Tongue (tissue), 2 donors: ENCODE measurements around the gene TRHDE. TPM values are rescaled to one million over a fixed set of nuclear protein-coding genes. Genes with fewer than 3 reads are reported as not detected.

Experiments used
- DNase-seq: peaks from one replicate; pipeline ENCODE4 v3.0.0-alpha.2; 2015
- total RNA-seq: library from RNA; depleted of rRNA; stranded (reverse); fragments of >200 nt; gene quantifications from one replicate; pipeline ENCODE4 v1.2.3, GENCODE V29; 2014

TRHDE gene
- total RNA-seq, 1 donor from 2014 or later: 1.8 TPM

DNA sequence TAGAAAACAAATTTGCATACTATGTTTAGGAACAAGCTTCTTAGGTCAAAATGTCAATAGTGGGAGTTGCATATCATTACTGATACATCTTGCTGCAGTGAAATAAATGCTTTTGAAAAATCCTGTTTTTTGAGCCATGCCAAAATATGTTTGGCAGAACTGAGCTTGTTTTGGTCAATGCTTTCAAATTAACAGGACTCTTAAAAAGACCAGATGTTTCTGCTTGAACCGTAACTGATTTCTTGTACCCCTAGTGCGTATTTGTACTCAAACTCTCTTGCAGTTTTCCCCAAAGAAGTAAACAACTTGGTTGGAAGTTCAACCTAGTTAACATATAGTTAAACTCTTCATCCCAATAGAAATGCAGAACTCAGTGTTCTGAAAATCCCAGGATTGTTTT is 3.4 kb downstream of the TRHDE start:
- peak; percentile 3 for DNase-seq

DNA sequence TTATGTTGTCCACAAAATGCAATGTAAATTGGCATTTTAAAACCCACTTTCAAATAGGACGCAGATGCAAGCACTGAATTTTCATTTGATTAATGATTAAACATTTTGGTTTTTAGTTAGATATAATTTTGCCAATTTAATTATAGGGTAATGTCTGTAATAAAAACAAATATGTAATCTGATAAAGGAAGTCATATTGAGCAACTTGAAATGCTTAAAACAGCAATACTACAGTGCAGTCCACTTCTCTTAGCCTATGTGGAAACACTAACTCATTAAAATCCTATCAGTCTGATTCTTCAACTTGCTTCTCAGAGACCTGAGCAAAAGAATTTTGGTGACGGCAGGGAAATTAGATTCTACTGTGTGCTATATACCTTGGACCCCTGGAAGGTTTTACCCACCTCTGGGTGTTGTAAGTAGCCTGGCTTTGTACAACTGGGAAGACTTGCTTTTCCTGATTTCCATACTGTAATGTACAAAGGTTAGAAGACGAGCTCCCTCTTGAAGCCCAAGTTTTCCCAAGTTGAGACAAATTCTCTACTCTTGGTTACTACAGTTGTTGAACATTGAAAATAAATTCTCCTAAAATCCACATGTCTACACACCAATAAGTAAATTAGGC is 4.1 kb downstream of the TRHDE start:
- DNase-seq: no peak

DNA sequence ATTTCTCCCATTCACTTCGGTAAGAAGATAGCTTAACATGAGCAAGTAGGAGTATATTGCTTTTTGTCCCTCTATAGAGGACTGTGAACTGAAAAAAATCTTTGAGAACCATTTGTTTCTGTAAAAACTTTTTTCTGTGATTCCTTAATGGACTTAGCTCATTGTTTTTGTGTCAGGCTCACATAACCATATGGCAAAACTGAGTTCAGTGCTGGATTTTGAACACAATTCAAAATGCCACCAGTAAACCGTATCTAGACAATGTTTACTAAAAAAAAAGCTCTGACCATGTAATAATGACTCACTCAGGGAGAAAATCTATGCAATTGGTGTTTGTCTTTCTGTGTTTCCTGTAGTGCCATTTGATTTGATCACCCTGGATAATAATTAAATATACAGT is 5.2 kb downstream of the TRHDE start:
- DNase-seq: no peak

DNA sequence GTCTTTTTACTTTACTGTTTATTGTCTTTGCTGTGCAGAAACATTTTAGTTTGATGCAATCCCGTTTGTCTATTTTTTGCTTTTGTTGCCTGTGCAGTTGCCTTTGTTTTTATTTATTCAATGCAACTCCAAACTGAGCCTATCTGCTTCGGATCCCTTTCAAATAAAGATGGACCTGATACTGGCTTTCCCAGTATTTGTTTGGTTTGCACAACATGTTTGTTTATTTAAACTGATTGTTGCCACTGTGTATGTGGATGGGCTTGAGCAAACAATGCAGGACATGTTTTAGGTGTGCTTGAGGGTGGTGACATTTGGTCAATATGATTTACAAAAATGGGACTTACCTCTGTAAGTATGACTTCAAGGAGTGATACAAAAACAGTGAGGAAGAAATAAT is 6.7 kb downstream of the TRHDE start:
- DNase-seq: no peak

DNA sequence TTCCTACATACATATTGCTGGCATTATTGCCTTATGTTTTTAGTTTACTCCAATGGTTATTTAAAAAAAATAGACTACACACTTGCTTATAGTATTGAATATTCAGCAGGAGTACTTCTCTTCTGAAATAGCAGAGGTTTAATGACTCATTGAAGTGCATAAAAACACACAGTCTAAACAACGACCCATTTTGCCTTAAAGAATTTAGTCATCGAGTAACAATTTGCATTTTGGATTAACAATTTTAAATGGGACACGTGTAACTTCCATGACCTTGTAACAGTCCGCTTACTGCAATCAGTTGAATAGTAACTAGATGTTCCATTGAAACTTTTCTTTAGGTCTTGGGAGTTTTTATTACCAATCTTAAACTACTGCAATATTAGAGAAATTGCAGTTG is 9.0 kb downstream of the TRHDE start:
- no peak for DNase-seq

DNA sequence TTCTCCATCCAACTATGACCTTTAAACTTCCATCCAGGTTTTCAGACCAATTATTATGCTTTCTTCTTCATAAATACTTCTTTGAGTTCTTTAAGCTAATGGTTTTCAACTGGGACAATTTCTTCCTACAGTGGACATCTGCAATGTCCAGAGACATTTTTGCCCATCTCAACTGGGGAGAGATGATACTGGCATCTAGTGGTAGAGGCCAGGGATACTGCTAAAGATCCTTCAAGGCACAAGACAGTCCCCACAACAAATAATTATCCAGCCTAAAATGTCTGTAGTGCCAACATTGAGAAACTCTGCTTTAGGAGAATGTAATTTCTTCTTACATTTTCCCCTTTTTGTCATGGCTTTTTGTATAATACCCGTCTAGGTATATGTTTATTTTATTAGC is 10.6 kb downstream of the TRHDE start:
- peak; percentile 20 for DNase-seq

DNA sequence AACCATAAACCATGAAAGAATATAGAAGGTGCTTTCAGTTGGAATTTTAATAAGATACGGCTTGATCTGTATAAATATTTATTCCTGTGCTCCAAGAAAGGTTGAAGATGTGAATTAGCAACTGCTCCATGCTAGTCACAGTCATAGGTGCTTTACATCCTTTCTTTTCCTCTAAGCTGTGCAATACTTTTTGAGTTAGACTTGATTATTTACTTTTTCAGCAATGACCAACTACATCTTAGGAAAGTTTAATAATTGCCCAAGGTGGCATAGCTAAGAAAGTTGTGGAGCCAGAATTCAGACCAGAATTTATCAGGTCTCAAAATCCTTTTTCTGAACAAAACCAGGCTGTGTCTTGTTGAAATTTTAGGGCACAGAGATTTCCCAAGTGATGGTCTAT is 13.7 kb downstream of the TRHDE start:
- no peak for DNase-seq

DNA sequence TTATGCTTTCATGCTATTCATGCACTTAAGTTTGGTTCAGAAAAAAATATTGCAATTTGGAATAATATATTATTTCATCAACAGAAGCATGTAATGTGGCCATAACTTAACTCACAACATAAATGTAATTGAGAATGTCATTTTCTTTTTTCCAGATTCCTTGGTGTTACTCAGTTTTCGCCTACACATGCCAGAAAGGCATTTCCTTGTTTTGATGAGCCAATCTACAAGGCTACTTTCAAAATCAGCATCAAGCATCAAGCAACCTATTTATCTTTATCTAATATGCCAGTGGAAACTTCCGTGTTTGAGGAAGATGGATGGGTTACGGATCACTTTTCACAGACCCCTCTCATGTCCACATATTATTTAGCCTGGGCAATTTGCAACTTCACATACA is 14.4 kb downstream of the TRHDE start:
- no peak for DNase-seq

DNA sequence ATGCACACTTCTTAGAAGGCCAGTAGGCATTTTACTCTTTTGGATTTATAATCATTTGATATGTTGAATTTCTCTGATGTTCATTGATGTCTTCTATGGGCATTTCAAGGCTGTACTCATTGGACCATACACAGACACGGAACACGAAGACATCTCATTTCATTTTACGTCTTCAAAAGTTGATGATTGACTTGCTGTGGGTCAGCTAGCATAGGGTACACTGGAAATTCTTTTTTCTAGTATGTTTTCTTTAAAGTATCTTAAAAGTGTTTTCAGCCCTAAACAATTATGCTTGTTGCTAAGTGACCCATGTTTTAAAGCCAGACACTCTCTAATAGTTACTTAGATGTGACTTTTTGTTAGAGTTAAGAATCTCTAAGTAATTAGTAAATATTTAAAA is 16.3 kb downstream of the TRHDE start:
- DNase-seq: no peak

DNA sequence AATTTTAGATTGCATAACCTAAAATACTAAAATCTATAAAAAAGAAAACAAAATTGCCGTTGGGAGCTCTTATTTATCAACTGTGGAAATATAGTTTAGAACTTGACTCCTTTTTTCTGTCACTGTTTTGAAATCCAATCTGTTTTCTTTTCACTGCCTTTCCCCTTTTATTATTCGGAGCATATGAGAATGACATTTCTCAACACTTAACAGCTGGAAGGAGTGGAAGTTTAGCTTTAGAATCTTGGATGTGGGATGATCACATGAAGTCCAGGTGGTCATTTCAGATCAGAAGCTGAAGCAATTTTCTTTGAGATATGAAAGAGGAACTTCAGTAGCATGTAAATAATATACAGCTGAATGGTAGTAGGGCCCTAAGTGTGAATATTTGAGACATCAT is 16.7 kb downstream of the TRHDE start:
- no peak for DNase-seq

DNA sequence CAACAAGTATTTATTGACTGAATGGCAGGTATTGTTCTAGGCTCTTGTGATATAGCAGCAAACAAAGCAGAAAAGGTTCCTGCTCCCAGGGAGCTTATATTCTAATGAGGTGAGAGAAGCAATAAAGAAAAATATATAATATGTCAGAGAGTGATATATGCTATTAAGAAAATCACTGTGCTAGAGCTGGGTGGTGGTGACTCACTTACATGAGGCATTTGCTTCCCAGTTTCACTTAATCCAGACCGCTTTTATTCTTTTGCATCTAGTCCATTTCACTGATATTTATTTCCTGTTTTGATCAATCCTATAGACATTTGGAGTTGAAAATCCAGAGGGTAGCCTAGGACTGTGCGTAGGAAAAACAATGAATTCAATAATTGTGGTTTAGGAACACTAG is 17.5 kb downstream of the TRHDE start:
- DNase-seq: no peak

DNA sequence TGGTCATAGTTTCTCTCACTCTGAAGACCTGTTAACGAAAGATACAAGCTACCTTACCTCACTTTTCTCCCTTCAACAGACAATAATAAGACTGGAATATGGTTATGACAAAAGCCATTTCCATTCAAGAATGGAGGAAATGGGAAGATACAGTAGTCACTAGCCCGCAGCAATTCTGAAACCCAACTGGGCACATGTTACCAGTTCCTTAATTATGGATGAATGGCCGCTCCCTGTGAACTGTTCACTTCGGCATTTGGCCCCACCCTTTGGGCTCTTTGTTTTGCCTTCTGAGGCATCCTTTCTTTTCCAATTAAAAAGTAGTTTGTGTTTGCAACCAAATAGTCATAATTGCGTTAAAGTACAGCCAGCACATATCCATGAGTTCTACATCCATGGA is 19.0 kb downstream of the TRHDE start:
- no peak for DNase-seq

DNA sequence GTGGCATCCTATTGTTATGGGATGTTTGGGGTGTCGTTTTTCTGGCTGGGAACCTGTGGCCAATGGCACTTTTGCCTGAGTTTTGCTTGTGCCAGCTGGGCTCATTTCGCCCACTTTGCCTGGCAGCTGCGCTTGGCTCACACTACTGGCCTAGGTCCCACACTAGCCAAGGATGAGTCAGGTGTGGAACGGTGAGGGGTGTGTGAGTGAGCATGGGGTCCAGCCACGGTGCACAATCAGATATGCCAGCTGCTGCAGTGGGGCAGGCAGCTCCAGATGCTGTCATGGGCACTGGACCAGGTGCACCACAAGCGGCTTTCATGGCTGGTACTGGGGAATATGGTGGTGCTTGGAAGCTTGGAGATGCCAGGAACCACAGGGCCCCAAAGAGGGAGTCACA is 21.5 kb downstream of the TRHDE start:
- DNase-seq: no peak

DNA sequence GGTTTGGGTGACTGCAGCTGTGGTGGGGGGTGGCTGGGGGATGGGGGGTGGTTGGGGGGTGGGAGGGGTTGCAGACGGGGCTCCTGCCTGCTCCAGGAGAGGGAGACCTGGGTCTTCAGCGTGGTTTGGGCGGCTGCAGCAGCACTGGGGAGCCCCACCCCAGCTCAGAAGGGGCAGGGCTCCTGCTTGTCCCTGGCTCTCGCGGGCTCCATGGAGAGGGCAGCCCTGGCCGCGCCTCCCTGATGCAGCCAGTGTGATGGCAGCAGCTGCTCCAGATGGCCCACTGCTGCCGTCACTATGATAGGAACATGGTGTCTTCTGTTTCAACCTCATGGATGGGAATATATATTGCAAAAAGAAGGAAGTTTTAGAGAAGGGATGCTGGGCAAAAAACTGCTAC is 22.9 kb downstream of the TRHDE start:
- no peak for DNase-seq

DNA sequence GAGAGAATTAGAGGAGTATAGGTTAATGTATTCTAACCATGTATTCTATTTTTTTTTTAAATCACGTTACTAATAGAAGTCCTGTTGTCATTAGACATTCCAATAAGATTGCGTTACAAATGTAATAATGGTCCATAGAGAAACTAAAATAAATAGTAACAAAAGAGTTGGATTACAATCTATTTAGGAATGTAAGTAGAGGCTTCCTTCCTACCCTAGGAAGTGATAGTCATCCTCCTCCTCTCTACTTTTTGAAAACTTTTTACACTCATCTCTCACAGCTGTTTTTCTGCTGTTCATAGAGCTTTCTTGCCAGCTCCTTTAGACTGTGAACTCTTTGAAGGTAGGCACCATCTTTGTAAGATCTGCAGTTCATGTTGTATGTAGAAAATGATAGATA is 23.6 kb downstream of the TRHDE start:
- DNase-seq: no peak

DNA sequence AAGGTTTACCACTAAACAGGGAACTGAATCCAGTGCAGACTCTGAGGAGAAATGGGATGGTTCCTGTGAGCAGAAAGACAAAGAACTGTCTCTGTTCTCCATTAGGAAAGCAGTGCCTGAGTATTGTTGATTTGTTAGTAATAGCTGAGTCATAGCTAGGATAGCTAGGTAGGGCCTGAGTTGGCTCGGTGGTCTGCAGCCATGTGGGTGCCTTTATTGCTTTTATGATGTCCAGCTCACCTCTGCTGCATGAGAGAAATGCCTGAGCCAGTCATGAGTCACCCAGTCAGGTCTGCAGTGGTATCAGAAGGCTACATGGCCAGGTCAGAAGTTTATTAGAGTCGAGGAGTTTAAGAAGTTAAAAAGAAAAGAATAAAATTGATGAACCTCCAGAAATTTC is 24.2 kb downstream of the TRHDE start:
- no peak for DNase-seq

DNA sequence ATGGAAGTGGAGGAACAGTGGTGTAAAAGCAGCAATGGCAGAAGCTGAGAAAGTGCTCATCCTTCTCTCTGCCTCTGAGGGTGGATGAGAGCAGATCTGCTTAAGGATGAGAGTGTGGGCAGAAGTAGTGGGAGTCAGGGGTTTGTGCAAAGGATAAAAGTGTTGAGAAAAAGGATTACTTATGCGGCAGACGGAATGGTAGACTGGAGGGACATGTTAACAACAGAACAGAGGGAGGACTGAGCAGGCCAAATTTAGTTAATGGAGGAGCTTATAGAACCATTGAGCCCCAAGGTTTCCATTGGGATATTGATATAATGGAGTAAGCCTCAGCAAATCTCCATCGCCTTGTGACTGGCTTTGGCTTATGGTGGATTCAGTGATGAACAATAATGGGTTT is 25.5 kb downstream of the TRHDE start:
- no peak for DNase-seq

DNA sequence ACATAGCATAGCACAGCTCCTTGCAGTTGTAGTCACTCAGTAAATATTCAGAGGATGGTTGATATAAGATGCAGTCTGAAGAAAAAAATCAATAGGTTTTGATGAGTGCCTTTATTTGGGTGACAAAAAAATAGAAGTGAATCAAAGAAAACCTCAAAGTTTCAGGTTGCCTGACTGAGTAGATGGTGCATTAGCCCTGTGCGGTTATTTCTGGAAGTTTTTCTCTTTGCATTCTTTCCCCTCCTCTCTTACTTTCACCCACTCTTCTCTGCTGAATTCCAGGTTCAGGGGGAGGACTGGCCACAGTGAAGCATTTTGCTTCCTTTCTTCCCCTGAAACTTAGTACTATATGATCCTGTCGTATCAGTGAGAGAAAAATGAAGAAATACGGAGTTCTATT is 28.6 kb downstream of the TRHDE start:
- DNase-seq: no peak

DNA sequence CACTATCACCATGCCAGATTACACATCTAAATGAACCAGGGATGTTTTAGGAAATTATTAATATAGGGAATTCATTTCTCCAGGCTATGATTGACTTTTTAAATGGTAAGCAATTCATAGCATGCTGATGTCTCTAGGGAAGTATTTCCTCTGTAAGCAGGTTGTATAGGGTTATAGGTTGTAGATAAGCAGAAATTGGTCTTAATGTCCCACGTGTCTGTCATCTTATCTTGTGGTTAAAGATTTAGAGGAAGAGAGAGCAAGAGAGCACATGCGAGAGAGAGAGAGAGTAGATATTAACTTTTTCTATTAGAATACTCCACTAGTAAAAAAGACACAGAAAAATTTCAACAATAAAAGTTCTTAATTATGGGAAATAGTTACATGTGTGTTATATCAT is 32.6 kb downstream of the TRHDE start:
- no peak for DNase-seq

DNA sequence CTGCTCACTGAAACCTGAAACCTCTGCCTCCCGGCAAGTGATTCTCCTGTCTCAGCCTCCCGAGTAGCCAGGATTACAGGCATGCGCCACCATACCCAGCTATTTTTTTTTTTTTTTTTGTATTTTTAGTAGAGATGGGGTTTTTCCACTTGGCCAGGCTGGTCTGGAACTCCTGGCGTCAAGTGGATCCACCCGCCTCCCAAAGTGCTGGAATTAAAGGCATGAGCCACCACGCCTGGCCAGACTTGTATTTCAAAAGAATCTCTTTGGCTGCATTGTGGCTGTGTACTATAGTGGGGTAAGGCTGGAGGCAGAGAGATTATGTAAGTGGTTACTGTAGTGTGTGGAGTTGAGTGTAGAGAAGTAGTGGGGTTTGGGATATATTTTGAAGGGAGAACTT is 35.1 kb downstream of the TRHDE start:
- DNase-seq: no peak

DNA sequence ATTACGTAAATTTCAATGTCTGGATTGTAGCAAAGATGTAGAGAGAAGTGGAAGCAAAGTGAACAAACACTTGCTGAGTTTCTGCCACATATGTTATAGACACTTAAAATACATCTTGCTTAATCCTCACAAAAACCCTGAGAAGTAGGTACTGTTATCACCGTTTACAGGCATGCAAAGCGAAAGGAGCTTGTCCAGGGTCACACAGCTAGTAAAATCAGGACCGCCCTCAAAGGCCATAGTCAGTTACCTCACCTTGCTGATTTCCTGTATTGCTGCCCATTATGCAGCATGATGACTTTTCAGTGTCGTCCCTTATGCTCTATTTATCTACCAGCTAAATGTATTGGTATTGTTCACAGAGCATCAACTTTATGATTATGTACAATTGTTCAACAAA is 39.8 kb downstream of the TRHDE start:
- DNase-seq: no peak

DNA sequence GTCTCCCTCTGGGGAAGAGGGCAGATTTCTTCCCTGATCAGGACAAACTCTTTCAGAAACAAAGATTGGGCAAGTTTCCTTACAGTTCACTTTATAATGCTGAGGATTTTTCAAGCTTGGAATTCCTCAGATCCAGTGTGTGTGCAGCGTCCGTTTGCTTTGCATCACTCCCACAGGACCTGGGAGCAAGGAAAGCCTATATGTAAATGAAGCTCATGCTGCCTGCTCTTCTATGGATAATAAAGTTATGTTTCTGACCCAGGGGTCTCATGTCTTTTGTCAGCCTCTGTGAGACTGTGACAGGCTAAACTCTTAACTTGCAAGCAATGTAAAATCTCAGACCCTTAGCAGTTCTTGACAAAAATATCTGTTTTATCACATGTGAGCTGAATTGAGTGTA is 41.6 kb downstream of the TRHDE start:
- no peak for DNase-seq

DNA sequence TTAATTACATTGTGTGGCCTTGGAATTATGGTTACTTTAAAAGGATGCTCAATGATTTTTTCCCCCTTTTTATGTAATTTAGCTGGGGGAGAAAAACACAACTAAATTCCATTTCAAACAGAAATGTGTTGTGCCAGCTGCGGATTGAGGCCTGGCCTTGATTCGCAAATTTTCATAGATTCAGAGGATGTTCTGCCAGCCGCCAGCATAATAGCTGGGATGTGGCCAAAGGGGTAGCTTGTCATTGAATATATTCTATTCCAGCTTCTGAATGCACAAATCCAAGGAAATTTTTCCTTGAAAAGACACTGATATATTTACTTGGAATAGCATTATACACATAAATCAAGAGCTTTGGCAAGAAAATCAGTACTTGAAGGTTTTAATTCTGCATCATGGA is 43.7 kb downstream of the TRHDE start:
- peak; percentile 65 for DNase-seq

DNA sequence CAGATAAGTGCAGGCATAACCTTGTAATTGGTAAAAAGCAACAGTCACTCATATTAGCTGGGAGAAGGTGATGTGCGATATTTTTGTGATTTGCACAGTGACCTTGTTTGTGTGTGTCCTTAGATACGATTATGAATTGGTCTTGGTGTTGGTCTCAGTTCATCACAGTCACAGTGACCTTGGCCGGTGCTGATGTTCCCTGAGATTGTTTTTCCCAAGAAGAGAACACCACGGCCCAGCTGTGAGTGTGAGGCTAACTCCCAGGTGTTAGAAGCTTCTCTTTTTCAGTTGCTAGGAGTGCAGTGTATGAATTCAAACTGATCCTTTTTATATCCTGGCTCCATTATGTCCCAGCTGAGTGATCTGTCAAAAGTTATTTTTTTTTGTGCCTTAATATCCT is 46.2 kb downstream of the TRHDE start:
- DNase-seq: no peak

DNA sequence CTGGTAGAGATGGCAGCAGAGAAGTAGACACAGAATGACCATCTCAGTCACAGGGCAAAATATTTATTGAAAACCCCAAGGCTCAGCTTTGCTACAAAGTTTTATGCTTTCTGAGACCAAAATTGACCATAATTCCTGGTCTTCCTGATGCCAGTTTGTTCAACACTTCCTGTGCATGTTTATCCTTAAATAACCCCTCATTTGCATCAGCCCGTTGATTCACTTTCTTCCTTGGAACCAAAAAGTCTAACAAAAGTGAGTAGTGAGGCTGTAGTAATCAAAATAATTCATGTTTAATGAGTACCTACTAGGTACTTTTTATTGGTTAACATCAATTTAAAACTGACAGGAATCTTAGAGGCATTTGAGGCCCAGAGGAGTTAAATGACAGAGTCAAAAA is 51.7 kb downstream of the TRHDE start:
- no peak for DNase-seq
